ENCODE results near the gene TRPC5OS. TPM values are rescaled to one million over a fixed set of nuclear protein-coding genes. Genes with fewer than 3 reads are reported as not detected.

Gene TRPC5OS
- total and polyA plus RNA-seq, 2 donors (not counting 1 experiment from before 2014, with no cell fraction given): 0.02 TPM; not detected in 1

DNA sequence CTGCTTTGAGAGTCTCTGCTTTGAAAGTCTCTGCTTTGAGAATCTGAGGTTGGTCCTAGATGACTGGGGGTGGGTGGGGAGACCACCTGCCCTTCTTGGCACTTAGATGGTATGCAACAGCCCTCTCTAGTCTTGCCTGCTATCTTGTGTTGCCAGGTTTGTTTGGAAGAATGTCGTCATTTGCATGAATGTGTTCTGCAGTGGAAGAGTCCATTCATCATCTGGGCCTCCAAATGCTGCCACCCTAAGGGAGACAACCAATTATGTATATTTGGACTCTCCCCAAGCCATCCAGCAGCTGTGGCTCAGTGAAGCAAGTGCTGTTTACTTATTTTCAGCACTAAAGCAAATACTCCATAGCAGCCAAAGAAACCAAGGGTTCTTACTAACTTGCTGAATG lies 44.6 kb upstream of the TRPC5OS start:
- no peak overlapping the region for H3K4me3 ChIP-seq (replicated peaks in 1 of 4; ENCODE audit: control extremely low read depth in 1 of 4, insufficient read depth in 1 of 4, low read depth in 3 of 4, low read length in 4 of 4)
- no peak overlapping the region for H3K9ac ChIP-seq (ENCODE audit: insufficient read depth, low read length)
- H2AFZ ChIP-seq (ENCODE audit: low read length): no peak overlapping the region
- H4K20me1 ChIP-seq (ENCODE audit: control insufficient read depth, extremely low read depth, insufficient read depth, low read length): no peaks in the 10 kb centered on the region
- H3K27ac ChIP-seq (ENCODE audit: insufficient read depth, low read length): no peak overlapping the region
- H3K9me3 ChIP-seq (ENCODE audit: control insufficient read depth, insufficient read depth, low read depth, low read length): no peaks in the 10 kb centered on the region
- no peaks in the 10 kb centered on the region for H3K79me2 ChIP-seq (ENCODE audit: control insufficient read depth, insufficient read depth, low read length)
- H3K27me3 ChIP-seq (ENCODE audit: control insufficient read depth, insufficient read depth, low read length): no peaks in the 10 kb centered on the region
- no peaks in the 10 kb centered on the region for H3K36me3 ChIP-seq (ENCODE audit: control insufficient read depth, insufficient read depth, low read length)
- H3K4me1 ChIP-seq (ENCODE audit: control insufficient read depth, extremely low read depth, insufficient read depth, low read length): no peaks in the 10 kb centered on the region
- DNase-seq (ENCODE audit: low read depth in 2 of 2): no peak
- TF ChIP-seq EZH2 (IDR thresholded peaks at IDR 0.05; ENCODE audit: low read length, missing control alignments): no peak
- TF ChIP-seq, protein P1, sequence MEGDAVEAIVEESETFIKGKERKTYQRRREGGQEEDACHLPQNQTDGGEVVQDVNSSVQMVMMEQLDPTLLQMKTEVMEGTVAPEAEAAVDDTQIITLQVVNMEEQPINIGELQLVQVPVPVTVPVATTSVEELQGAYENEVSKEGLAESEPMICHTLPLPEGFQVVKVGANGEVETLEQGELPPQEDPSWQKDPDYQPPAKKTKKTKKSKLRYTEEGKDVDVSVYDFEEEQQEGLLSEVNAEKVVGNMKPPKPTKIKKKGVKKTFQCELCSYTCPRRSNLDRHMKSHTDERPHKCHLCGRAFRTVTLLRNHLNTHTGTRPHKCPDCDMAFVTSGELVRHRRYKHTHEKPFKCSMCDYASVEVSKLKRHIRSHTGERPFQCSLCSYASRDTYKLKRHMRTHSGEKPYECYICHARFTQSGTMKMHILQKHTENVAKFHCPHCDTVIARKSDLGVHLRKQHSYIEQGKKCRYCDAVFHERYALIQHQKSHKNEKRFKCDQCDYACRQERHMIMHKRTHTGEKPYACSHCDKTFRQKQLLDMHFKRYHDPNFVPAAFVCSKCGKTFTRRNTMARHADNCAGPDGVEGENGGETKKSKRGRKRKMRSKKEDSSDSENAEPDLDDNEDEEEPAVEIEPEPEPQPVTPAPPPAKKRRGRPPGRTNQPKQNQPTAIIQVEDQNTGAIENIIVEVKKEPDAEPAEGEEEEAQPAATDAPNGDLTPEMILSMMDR (conservative IDR thresholded peaks at IDR 0.05 in 1 of 2, IDR thresholded peaks at IDR 0.05 in 1 of 2; ENCODE audit: low read depth in 1 of 2, low read length in 2 of 2): no peak
- H3K4me2 ChIP-seq (ENCODE audit: extremely low read depth, insufficient read depth, low read length): no peak overlapping the region

DNA sequence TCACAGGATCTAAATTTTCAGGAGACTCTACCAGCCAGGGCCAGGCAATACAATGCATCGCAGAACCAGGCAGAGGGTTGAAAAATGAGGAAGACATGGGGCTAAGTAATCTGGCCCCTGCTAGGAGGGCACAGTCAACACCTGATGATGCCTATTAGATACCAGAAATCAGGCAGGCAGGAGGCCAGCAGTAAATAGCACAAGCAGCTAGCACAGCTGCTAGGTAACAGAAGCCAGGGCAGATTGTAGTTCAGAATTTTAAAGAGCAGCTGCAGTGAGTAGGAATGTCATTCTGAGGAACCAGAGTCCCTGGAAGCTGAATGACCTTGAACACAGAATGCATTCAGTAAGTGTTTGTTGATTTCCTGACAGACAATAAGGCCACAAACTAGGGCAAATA lies 38.8 kb upstream of the TRPC5OS start:
- Histone ChIP-seq H3K9ac (ENCODE audit: insufficient read depth, low read length) (no peak overlapping the region), H3K4me1 (ENCODE audit: control insufficient read depth, extremely low read depth, insufficient read depth, low read length) (no peaks in the 10 kb centered on the region), H3K27ac (ENCODE audit: insufficient read depth, low read length) (no peak overlapping the region), H3K9me3 (ENCODE audit: control insufficient read depth, insufficient read depth, low read depth, low read length) (no peaks in the 10 kb centered on the region), H3K4me2 (ENCODE audit: extremely low read depth, insufficient read depth, low read length) (no peak overlapping the region), H2AFZ (ENCODE audit: low read length) (no peak overlapping the region), H3K79me2 (ENCODE audit: control insufficient read depth, insufficient read depth, low read length) (no peaks in the 10 kb centered on the region), H3K27me3 (ENCODE audit: control insufficient read depth, insufficient read depth, low read length) (no peaks in the 10 kb centered on the region), H4K20me1 (ENCODE audit: control insufficient read depth, extremely low read depth, insufficient read depth, low read length) (no peaks in the 10 kb centered on the region), H3K4me3 (replicated peaks in 1 of 4; ENCODE audit: control extremely low read depth in 1 of 4, insufficient read depth in 1 of 4, low read depth in 3 of 4, low read length in 4 of 4) (no peak overlapping the region), H3K36me3 (ENCODE audit: control insufficient read depth, insufficient read depth, low read length) (no peaks in the 10 kb centered on the region)
- DNase-seq (ENCODE audit: low read depth in 2 of 2): no peak
- TF ChIP-seq EZH2 (IDR thresholded peaks at IDR 0.05; ENCODE audit: low read length, missing control alignments): no peak
- TF ChIP-seq, protein P1 (conservative IDR thresholded peaks at IDR 0.05 in 1 of 2, IDR thresholded peaks at IDR 0.05 in 1 of 2; ENCODE audit: low read depth in 1 of 2, low read length in 2 of 2): no peak

DNA sequence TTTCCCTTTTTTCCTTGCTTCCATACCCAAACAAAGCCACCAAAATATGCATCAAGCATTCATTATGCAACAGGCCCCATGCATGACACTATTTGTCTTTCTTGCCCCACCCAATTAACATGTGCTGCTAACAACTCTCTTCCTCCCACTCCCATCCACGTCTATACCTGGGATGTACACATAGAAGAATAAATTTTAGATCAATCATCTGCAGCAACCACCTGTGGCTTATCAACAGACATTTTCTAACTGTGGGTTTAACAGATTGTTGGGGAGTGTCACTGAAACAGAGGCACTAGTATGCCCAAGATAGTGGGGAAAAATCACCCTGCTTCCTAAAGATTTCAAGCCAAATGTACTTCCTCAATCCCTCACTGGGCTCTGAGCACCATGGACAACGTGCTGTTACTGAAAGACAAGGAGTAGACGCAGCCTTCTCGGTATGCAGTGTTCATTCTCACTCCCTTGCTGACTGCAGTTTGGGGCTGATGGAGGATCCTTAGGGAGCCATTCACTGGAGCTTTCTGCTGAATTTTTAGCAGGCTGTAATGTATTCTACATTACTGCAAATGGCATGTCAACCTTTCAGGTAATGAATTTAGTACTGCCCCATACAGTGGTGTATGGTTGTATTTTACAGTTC lies 28.4 kb upstream of the TRPC5OS start:
- TF ChIP-seq EZH2 (IDR thresholded peaks at IDR 0.05; ENCODE audit: low read length, missing control alignments): no peak
- TF ChIP-seq, protein P1 (conservative IDR thresholded peaks at IDR 0.05 in 1 of 2, IDR thresholded peaks at IDR 0.05 in 1 of 2; ENCODE audit: low read depth in 1 of 2, low read length in 2 of 2): no peak
- Histone ChIP-seq H3K9ac (ENCODE audit: insufficient read depth, low read length) (no peak overlapping the region), H3K27ac (ENCODE audit: insufficient read depth, low read length) (no peak overlapping the region), H3K9me3 (ENCODE audit: control insufficient read depth, insufficient read depth, low read depth, low read length) (no peaks in the 10 kb centered on the region), H3K4me2 (ENCODE audit: extremely low read depth, insufficient read depth, low read length) (no peak overlapping the region), H3K79me2 (ENCODE audit: control insufficient read depth, insufficient read depth, low read length) (no peaks in the 10 kb centered on the region), H3K27me3 (ENCODE audit: control insufficient read depth, insufficient read depth, low read length) (no peaks in the 10 kb centered on the region), H2AFZ (ENCODE audit: low read length) (no peak overlapping the region), H3K4me1 (ENCODE audit: control insufficient read depth, extremely low read depth, insufficient read depth, low read length) (no peaks in the 10 kb centered on the region), H3K4me3 (replicated peaks in 1 of 4; ENCODE audit: control extremely low read depth in 1 of 4, insufficient read depth in 1 of 4, low read depth in 3 of 4, low read length in 4 of 4) (no peak overlapping the region), H4K20me1 (ENCODE audit: control insufficient read depth, extremely low read depth, insufficient read depth, low read length) (no peaks in the 10 kb centered on the region), H3K36me3 (ENCODE audit: control insufficient read depth, insufficient read depth, low read length) (no peaks in the 10 kb centered on the region)
- no peak for DNase-seq (ENCODE audit: low read depth in 2 of 2)
